AG04449 (cell line): ENCODE measurements around the gene CDK5RAP3.

Experiments used
- CTCF ChIA-PET: fragments of 350-600 bp; formaldehyde crosslinking; extraction: SDS; loops from one replicate; lab custom pipeline; 2021; ENCODE audit warnings: antibody characterized with exemption; lab: Yijun Ruan, JAX
- POLR2A ChIA-PET: fragments of 400-600, 350-600 bp; formaldehyde crosslinking; extraction: SDS; loops from one replicate; lab custom pipeline; 2020; ENCODE audit warnings: antibody characterized with exemption, inconsistent platforms; lab: Yijun Ruan, JAX
- DNase-seq: peaks from one replicate; pipeline ENCODE4 v3.0.0-alpha.2; 2010; ENCODE audit warnings: low read depth, low spot score
- H3K4me3 ChIP-seq: 2 replicates; pipeline ENCODE4 v1.5.1; 2011; ENCODE audit warnings: low read depth, mild to moderate bottlenecking, control low read depth, low read length
- CTCF ChIP-seq: IDR thresholded peaks from one replicate; pipeline ENCODE4 v1.5.1; 2011; ENCODE audit warnings: mild to moderate bottlenecking, moderate library complexity, low read length, control low read depth, inconsistent platforms; ENCODE audit not compliant: insufficient read depth; ENCODE audit errors: missing control alignments

The CDK5RAP3 gene

GRCh38 chr17:47959825-47960655 is 10.9 kb upstream of the CDK5RAP3 start:
- DNase-seq = no peak
- ChIA-PET CTCF (interaction anchor here (0.8 to 24.2 kb wide), 4 partner anchors 10 to 59 kb away, joined by 4 to 775 read pairs (median 28); partner anchors contain the start of genes CDK5RAP3, PNPO and PRR15L), POLR2A (no interaction called here)
- no peak overlapping the region for H3K4me3 ChIP-seq
- no peak for TF ChIP-seq CTCF

GRCh38 chr17:47961406-47961805 is 9.5 kb upstream of the CDK5RAP3 start:
- POLR2A ChIA-PET = no interaction called here
- DNase-seq = no peak
- CTCF ChIA-PET = interaction anchor here (0.8 to 24.2 kb wide), 5 partner anchors 9 to 57 kb away, joined by 3 to 775 read pairs (median 7); partner anchors contain the start of genes CDK5RAP3, PNPO and PRR15L
- no peak for TF ChIP-seq CTCF
- no peak overlapping the region for H3K4me3 ChIP-seq

GRCh38 chr17:47962901-47963300 is 8.0 kb upstream of the CDK5RAP3 start:
- POLR2A ChIA-PET = no interaction called here
- CTCF ChIA-PET = interaction anchor here (1.6 to 24.2 kb wide), 3 partner anchors 7 to 55 kb away, joined by 7 to 775 read pairs (median 50); partner anchors contain the start of genes CDK5RAP3, PNPO and PRR15L
- TF ChIP-seq CTCF = no peak
- H3K4me3 ChIP-seq = no peak overlapping the region
- DNase-seq = no peak

- no peak for TF ChIP-seq CTCF
- ChIA-PET POLR2A (no interaction called here), CTCF (interaction anchor here (1.1 to 24.2 kb wide), 4 partner anchors 8 to 123 kb away, joined by 3 to 775 read pairs (median 4); partner anchors contain the start of genes PNPO and PRR15L)
- H3K4me3 ChIP-seq = no peak overlapping the region
- DNase-seq = no peak
Observed at GRCh38 chr17:47964856-47965255, 6.1 kb upstream of the CDK5RAP3 start.

- POLR2A ChIA-PET = no interaction called here
- no peak for TF ChIP-seq CTCF
- CTCF ChIA-PET = interaction anchor here (0.7 to 24.2 kb wide), 7 partner anchors 10 to 124 kb away, joined by 3 to 775 read pairs (median 4); partner anchors contain the start of genes PNPO and PRR15L
- no peak for DNase-seq
- H3K4me3 ChIP-seq = no peak overlapping the region
Observed at GRCh38 chr17:47966079-47966519, 4.8 kb upstream of the CDK5RAP3 start.

GRCh38 chr17:47967607-47968252 is 3.2 kb upstream of the CDK5RAP3 start:
- no peak overlapping the region for H3K4me3 ChIP-seq
- ChIA-PET POLR2A (interaction anchor here (1.0 kb wide), 1 partner anchor 9 kb away, joined by 3 read pairs; no protein-coding TSS in a partner anchor), CTCF (interaction anchor here (0.9 to 24.2 kb wide), 7 partner anchors 7 to 127 kb away, joined by 3 to 775 read pairs (median 5); partner anchors contain the start of genes PNPO, PRR15L and SCRN2)
- TF ChIP-seq CTCF = no peak
- peak; percentile 34 for DNase-seq
